ENCODE measurements around the gene OR8B2. TPM values are rescaled to one million over a fixed set of nuclear protein-coding genes. Genes with fewer than 3 reads are reported as not detected.
"Not testable (repeated sequence)": the region's sequence is repeated elsewhere in the genome, so short reads cannot be mapped to it uniquely, and the experiment has no call there.

OR8B2 gene
- total RNA-seq, 4 donors from 2014 or later, result not detected

GRCh38 chr11:124398924-124399323 is 14.6 kb upstream of the OR8B2 start, which contains the start of gene OR8B3:
Gene OR8B3 (minus strand): TSS chr11:124399024. CDS start chr11:124397351, 1,673 bp downstream.
- intact Hi-C loops (cut with DNase I), result no loop called here

GRCh38 chr11:124396847-124397246 is 12.5 kb upstream of the OR8B2 start:
- H3K27ac ChIP-seq (replicated peaks in 1 of 4); H3K4me3 ChIP-seq; H3K36me3 ChIP-seq; DNase-seq (ENCODE audit: extremely low spot score); H3K4me1 ChIP-seq; H3K9me3 ChIP-seq; H3K27me3 ChIP-seq; intact Hi-C loops (cut with DNase I): not testable (repeated sequence)
- WGBS, result 85% methylated on average over 2 of the region's 4 CpGs

More at GRCh38 chr11:124398924-124399323, 14.6 kb upstream of the OR8B2 start, which contains the start of gene OR8B3:
- TF ChIP-seq POLR2AphosphoS5 (IDR thresholded peaks at IDR 0.05) (no peak), CTCF (IDR thresholded peaks at IDR 0.05) (no peak), EP300 (IDR thresholded peaks at IDR 0.05) (no peak), POLR2A (IDR thresholded peaks at IDR 0.05; ENCODE audit: low read depth) (no peak)
- no peak for DNase-seq (ENCODE audit: extremely low spot score)
- H3K9me3 ChIP-seq, result no peaks in the 10 kb centered on the region
- H3K27me3 ChIP-seq, result no peaks in the 10 kb centered on the region
- H3K36me3 ChIP-seq, result no peaks in the 10 kb centered on the region
- no peak within 1 kb of the TSS for H3K27ac ChIP-seq (replicated peaks in 1 of 4)
- H3K4me1 ChIP-seq, result no peaks in the 10 kb centered on the region
- no peak within 1 kb of the TSS for H3K4me3 ChIP-seq

- Histone ChIP-seq H3K4me1 (no peaks in the 10 kb centered on the region), H3K36me3 (no peaks in the 10 kb centered on the region), H3K4me3 (no peak overlapping the region), H3K9me3 (no peaks in the 10 kb centered on the region), H3K27ac (replicated peaks in 1 of 4) (no peak overlapping the region), H3K27me3 (no peaks in the 10 kb centered on the region)
- peak; percentile 45 for DNase-seq (ENCODE audit: extremely low spot score)
- 55% methylated on average over 3 of the region's 3 CpGs for WGBS
- no peak for TF ChIP-seq POLR2AphosphoS5 (IDR thresholded peaks at IDR 0.05)
- no peak for TF ChIP-seq EP300 (IDR thresholded peaks at IDR 0.05)
- TF ChIP-seq CTCF (IDR thresholded peaks at IDR 0.05), result no peak
- TF ChIP-seq POLR2A (IDR thresholded peaks at IDR 0.05; ENCODE audit: low read depth), result no peak
- intact Hi-C loops (cut with DNase I), result no loop called here
Measured at GRCh38 chr11:124394408-124394807, 10.1 kb upstream of the OR8B2 start.

GRCh38 chr11:124382857-124383256 is 1.4 kb downstream of the OR8B2 start:
- H3K27me3 ChIP-seq; H3K36me3 ChIP-seq; H3K9me3 ChIP-seq; intact Hi-C loops (cut with DNase I); H3K4me1 ChIP-seq; DNase-seq (ENCODE audit: extremely low spot score); H3K27ac ChIP-seq (replicated peaks in 1 of 4); H3K4me3 ChIP-seq: not testable (repeated sequence)
- WGBS, result 83% methylated on average over 4 of the region's 6 CpGs

- TF ChIP-seq POLR2AphosphoS5 (IDR thresholded peaks at IDR 0.05), result no peak
- TF ChIP-seq EP300 (IDR thresholded peaks at IDR 0.05), result no peak
- TF ChIP-seq CTCF (IDR thresholded peaks at IDR 0.05), result no peak
- no peak for TF ChIP-seq POLR2A (IDR thresholded peaks at IDR 0.05; ENCODE audit: low read depth)
- intact Hi-C loops (cut with DNase I), result no loop called here
- H3K27me3 ChIP-seq, result no peaks in the 10 kb centered on the region
- WGBS, result 93% methylated on average over 2 of the region's 2 CpGs
- H3K36me3 ChIP-seq, result no peaks in the 10 kb centered on the region
- no peak overlapping the region for H3K27ac ChIP-seq (replicated peaks in 1 of 4)
- no peak overlapping the region for H3K4me3 ChIP-seq
- no peaks in the 10 kb centered on the region for H3K9me3 ChIP-seq
- DNase-seq (ENCODE audit: extremely low spot score), result no peak
- H3K4me1 ChIP-seq, result no peaks in the 10 kb centered on the region
Measured at GRCh38 chr11:124380585-124380984, 3.7 kb downstream of the OR8B2 start.

GRCh38 chr11:124376280-124376679 is 8.0 kb downstream of the OR8B2 start:
- H3K9me3 ChIP-seq, result no peaks in the 10 kb centered on the region
- no peak overlapping the region for H3K4me3 ChIP-seq
- WGBS, result 61% methylated on average over 3 of the region's 3 CpGs
- intact Hi-C loops (cut with DNase I), result no loop called here
- DNase-seq (ENCODE audit: extremely low spot score), result no peak
- H3K4me1 ChIP-seq, result no peaks in the 10 kb centered on the region
- H3K36me3 ChIP-seq, result no peaks in the 10 kb centered on the region
- H3K27me3 ChIP-seq, result no peaks in the 10 kb centered on the region
- no peak overlapping the region for H3K27ac ChIP-seq (replicated peaks in 1 of 4)
- TF ChIP-seq POLR2AphosphoS5 (IDR thresholded peaks at IDR 0.05) (no peak), CTCF (IDR thresholded peaks at IDR 0.05) (no peak), EP300 (IDR thresholded peaks at IDR 0.05) (no peak), POLR2A (IDR thresholded peaks at IDR 0.05; ENCODE audit: low read depth) (no peak)
